Brain microvascular endothelial cell (primary cell): Measurements from ENCODE around the gene TPD52L1.

Experiments used
- DNase-seq: peaks from one replicate; pipeline ENCODE4 v3.0.0-alpha.2; 2020
- H3K27ac ChIP-seq: fragments of 250-450 bp; sonication (Bioruptor Pico); 2 replicates; pipeline ENCODE4 v1.5.1; 2020; ENCODE audit warnings: mild to moderate bottlenecking, moderate library complexity
- H3K27me3 ChIP-seq: fragments of 250-450 bp; sonication (Bioruptor Pico); replicated peaks from 2 replicates; pipeline ENCODE4 v1.5.1; 2020; ENCODE audit warnings: mild to moderate bottlenecking
- H3K36me3 ChIP-seq: fragments of 250-450 bp; sonication (Bioruptor Pico); replicated peaks from 2 replicates; pipeline ENCODE4 v1.5.1; 2020; ENCODE audit warnings: mild to moderate bottlenecking
- H3K4me3 ChIP-seq: 2 replicates; pipeline ENCODE4 v1.5.1; 2011; ENCODE audit warnings: low read depth, mild to moderate bottlenecking, control low read depth, low read length, moderate library complexity
- in situ Hi-C: cut with HindIII; loops from 2 replicates; pipeline ENCODE4 v1.10.0; 2017; ENCODE audit warnings: low sequenced_read_pairs, low pct_ligation_motif_present
- TF ChIP-seq, protein P1 (sequence below): IDR thresholded peaks from 2 replicates; pipeline ENCODE4 v1.5.1; 2011; ENCODE audit warnings: low read depth, mild to moderate bottlenecking, moderate library complexity, low read length, control low read depth, inconsistent platforms; ENCODE audit errors: missing control alignments

Gene TPD52L1, protein sequence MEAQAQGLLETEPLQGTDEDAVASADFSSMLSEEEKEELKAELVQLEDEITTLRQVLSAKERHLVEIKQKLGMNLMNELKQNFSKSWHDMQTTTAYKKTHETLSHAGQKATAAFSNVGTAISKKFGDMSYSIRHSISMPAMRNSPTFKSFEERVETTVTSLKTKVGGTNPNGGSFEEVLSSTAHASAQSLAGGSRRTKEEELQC

DNA sequence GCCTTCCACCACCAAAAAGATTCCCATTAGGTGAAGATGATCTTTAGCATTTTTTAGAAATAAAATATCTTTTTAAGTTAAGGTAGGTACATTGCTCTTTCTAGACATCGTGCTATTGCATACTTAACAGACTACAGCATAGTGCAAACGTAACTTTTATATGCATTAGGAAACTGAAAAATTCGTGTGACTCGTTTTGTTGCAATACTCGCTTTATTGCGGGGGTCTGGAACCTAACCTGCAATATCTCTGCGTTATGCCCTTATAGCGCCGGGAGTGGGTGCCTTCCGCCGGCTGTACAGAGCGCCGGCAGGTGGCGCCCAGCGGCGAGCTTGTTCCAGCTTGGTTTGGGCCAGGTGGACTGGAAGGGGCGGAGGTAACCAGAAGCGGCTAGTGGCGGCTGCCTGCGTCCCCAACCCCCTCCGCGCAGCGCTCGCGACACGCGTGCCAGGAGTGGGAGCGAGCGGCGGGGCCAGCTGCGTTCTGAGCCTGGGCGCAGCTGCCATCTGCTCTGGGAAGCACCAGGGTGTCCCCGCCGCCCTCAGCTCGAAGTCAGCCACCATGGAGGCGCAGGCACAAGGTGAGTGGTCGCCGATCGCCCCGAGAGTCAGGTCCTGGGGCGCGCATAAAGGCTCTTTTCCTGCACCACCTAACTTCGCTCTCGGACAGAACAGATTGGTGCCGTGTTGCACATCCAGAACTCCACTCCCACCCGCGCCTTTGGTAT is at the start of gene TPD52L1:
Gene TPD52L1, plus strand, starts transcription at position 383 of the 727 bp plus-strand sequence. Its CDS starts 179 bp downstream, at position 562.
- no peaks in the 10 kb centered on the region for H3K36me3 ChIP-seq
- H3K27me3 ChIP-seq: no peaks in the 10 kb centered on the region
- DNase-seq: peak; percentile 39
- H3K27ac ChIP-seq: no peak within 1 kb of the TSS
- in situ Hi-C loops: no loop called here
- peak within 1 kb of the TSS; percentile 66 for H3K4me3 ChIP-seq
- TF ChIP-seq, protein P1, sequence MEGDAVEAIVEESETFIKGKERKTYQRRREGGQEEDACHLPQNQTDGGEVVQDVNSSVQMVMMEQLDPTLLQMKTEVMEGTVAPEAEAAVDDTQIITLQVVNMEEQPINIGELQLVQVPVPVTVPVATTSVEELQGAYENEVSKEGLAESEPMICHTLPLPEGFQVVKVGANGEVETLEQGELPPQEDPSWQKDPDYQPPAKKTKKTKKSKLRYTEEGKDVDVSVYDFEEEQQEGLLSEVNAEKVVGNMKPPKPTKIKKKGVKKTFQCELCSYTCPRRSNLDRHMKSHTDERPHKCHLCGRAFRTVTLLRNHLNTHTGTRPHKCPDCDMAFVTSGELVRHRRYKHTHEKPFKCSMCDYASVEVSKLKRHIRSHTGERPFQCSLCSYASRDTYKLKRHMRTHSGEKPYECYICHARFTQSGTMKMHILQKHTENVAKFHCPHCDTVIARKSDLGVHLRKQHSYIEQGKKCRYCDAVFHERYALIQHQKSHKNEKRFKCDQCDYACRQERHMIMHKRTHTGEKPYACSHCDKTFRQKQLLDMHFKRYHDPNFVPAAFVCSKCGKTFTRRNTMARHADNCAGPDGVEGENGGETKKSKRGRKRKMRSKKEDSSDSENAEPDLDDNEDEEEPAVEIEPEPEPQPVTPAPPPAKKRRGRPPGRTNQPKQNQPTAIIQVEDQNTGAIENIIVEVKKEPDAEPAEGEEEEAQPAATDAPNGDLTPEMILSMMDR: peak; percentile 95

DNA sequence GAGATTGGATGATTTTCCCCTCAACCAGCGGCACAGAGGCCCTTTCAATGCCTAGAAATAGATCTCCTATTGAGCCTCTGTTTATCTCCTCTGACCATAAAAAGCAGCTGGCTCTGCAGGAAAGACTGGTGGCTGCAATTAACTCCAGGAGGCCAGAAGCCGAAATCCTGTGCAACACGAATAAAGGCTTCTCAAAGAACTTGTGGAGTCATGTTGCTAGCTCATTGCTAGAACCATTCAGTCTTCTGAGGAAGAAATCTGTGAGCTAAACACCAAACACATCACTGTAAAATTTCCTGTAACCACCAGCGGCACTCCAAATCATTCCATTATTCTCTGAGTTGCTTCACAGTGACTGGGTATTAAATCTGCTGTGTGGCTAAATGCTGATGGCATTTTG is 49.1 kb upstream of the TPD52L1 start:
- no peaks in the 10 kb centered on the region for H3K36me3 ChIP-seq
- in situ Hi-C loops: no loop called here

DNA sequence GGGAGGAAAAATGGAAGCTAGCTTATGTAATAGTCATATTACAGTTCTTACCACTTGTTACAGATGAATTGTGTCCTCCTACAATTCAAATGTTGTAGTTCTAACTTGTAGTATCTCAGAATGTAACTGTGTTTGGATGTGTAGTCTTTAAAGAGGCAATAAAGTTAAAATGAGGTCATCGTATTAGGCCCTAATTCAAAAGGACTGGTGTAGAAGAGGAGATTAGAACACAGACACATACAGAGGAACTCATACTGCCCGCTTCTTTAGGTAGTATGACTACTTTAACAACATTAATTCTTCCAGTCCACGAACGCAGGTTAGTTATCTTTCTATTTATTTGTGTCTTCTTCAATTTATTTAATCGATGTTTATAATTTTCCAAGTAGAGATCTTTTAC is 46.5 kb upstream of the TPD52L1 start:
- Histone ChIP-seq H3K36me3 (no peaks in the 10 kb centered on the region), H3K27me3 (no peaks in the 10 kb centered on the region), H3K27ac (no peak overlapping the region), H3K4me3 (no peak overlapping the region)
- no peak for DNase-seq
- in situ Hi-C loops: no loop called here
- TF ChIP-seq, protein P1: no peak

More for the DNA sequence above, 49.1 kb upstream of the TPD52L1 start:
- Histone ChIP-seq H3K27me3 (no peaks in the 10 kb centered on the region), H3K4me3 (no peak overlapping the region), H3K27ac (peak overlapping the region; percentile 89)
- TF ChIP-seq, protein P1: no peak
- peak; percentile 46 for DNase-seq

DNA sequence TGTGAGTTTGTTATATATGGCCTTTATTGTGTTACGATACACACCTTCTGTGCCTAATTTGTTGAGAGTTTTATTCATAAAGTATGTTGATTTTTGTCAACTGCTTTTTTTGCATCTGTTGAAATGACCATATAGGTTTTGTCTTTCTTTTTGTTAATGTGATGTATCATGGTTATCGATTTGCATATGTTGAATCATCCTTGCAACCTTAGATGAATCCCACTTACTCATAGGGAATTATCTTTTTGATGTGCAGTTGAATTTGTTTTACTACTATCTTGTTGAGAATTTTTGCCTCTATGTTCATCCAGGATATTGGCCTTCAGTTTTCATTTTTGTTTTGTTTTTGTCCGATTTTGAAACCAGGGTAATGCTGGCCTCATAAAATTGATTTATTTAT is 45.7 kb upstream of the TPD52L1 start:
- Histone ChIP-seq H3K4me3 (no peak overlapping the region), H3K27ac (no peak overlapping the region), H3K36me3 (no peaks in the 10 kb centered on the region), H3K27me3 (no peaks in the 10 kb centered on the region)
- TF ChIP-seq, protein P1: no peak
- in situ Hi-C loops: no loop called here
- no peak for DNase-seq

DNA sequence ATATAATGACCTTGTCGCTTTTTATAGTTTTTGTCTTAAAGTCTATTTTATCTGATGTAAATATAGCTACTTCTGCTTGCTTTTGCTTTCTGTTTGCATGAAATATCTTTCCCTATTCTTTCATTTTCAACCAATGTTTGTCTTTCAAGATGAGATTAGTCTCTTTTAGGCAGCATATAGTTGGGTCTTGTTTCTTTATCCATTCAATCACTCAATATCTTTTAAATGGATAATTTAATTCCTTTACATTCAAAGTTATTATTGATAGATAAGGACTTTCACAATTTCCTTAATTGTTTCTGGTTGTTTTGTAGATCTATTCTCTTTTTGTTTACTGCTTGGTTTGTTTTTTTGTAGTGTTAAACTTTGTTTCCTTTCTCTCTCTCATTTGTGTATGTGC is 43.5 kb upstream of the TPD52L1 start:
- in situ Hi-C loops: loop anchor here (10.0 kb wide), 1 partner anchor 235 kb away; no protein-coding TSS in a partner anchor
- H3K36me3 ChIP-seq: no peaks in the 10 kb centered on the region

More for the DNA sequence above, 43.5 kb upstream of the TPD52L1 start:
- no peaks in the 10 kb centered on the region for H3K27me3 ChIP-seq
- H3K4me3 ChIP-seq: no peak overlapping the region
- H3K27ac ChIP-seq: no peak overlapping the region
- TF ChIP-seq, protein P1: no peak
- DNase-seq: no peak
